DND-41 (cell line): ENCODE measurements around the gene MCC.

Experiments
- EZH2 ChIP-seq: IDR thresholded peaks from 3 replicates; pipeline ENCODE4 v1.6.1; 2012; ENCODE audit warnings: borderline replicate concordance, low read depth, mild to moderate bottlenecking, moderate library complexity, low read length, inconsistent platforms; ENCODE audit not compliant: severe bottlenecking
- TF ChIP-seq, protein P1 (sequence below): IDR thresholded peaks from 2 replicates; pipeline ENCODE4 v1.5.1; 2012; ENCODE audit warnings: borderline replicate concordance, low read length, moderate library complexity, mild to moderate bottlenecking; ENCODE audit not compliant: poor library complexity, severe bottlenecking; ENCODE audit errors: extremely low read depth

DNA sequence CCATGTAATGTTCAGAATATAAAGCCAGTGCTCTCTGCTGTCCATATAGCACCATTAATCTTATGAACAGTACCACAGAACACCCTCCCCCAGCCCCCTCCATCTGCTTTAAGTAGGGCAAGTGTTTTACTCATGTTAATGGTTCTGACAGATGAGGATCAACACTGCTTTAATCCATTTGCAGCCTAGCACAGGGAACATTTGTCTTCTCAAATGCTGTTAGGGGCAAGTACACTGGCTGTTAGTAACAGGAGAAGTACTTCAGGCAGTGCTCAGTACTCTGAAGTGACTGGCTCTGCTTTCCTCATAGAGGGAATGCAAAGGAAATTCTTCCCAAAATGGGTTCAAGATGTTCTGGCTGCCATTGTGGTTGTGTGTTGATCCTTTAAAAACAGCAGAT is 309.1 kb downstream of the MCC start:
- TF ChIP-seq, protein P1, sequence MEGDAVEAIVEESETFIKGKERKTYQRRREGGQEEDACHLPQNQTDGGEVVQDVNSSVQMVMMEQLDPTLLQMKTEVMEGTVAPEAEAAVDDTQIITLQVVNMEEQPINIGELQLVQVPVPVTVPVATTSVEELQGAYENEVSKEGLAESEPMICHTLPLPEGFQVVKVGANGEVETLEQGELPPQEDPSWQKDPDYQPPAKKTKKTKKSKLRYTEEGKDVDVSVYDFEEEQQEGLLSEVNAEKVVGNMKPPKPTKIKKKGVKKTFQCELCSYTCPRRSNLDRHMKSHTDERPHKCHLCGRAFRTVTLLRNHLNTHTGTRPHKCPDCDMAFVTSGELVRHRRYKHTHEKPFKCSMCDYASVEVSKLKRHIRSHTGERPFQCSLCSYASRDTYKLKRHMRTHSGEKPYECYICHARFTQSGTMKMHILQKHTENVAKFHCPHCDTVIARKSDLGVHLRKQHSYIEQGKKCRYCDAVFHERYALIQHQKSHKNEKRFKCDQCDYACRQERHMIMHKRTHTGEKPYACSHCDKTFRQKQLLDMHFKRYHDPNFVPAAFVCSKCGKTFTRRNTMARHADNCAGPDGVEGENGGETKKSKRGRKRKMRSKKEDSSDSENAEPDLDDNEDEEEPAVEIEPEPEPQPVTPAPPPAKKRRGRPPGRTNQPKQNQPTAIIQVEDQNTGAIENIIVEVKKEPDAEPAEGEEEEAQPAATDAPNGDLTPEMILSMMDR: no peak
- no peak for TF ChIP-seq EZH2
